ENCODE results near the gene HHLA2. TPM values are rescaled to one million over a fixed set of nuclear protein-coding genes. Genes with fewer than 3 reads are reported as not detected.

HHLA2 gene
- polyA plus RNA-seq, 1 donor (not counting 4 experiments of a cell fraction or from before 2014, with no cell fraction given) = not detected

GRCh38 chr3:108342837-108343486, 46.6 kb downstream of the HHLA2 start:
- Histone ChIP-seq H3K9me1 (ENCODE audit: control insufficient read depth, extremely low read depth, insufficient read depth, low read length) (no peaks in the 10 kb centered on the region), H3K27ac (ENCODE audit: control insufficient read depth, insufficient read depth, low read length) (no peak overlapping the region), H3K36me3 (ENCODE audit: control insufficient read depth in 2 of 2, extremely low read depth in 1 of 2, insufficient read depth in 2 of 2, low read length in 2 of 2) (no peaks in the 10 kb centered on the region), H3K9ac (ENCODE audit: control insufficient read depth, extremely low read depth, insufficient read depth, low read length) (no peak overlapping the region), H2AFZ (ENCODE audit: control insufficient read depth, low read length) (no peak overlapping the region), H3K27me3 (ENCODE audit: control insufficient read depth, extremely low read depth, insufficient read depth, low read length) (no peaks in the 10 kb centered on the region), H3K4me3 (ENCODE audit: control insufficient read depth in 2 of 3, extremely low read depth in 1 of 3, insufficient read depth in 2 of 3, low read depth in 1 of 3, low read length in 3 of 3) (no peak overlapping the region), H3K4me1 (ENCODE audit: control insufficient read depth, extremely low read depth, insufficient read depth, low read length) (no peaks in the 10 kb centered on the region), H3K4me2 (ENCODE audit: control insufficient read depth, extremely low read depth, insufficient read depth, low read depth, low read length) (no peak overlapping the region), H4K20me1 (ENCODE audit: control insufficient read depth, extremely low read depth, insufficient read depth, low read length) (no peaks in the 10 kb centered on the region), H3K9me3 (ENCODE audit: control insufficient read depth, low read depth, low read length) (no peaks in the 10 kb centered on the region), H3K79me2 (ENCODE audit: control insufficient read depth, insufficient read depth, low read length) (no peaks in the 10 kb centered on the region)
- dilution Hi-C loops (cut with MboI; ENCODE audit: extremely low pct_ligation_motif_present, low sequenced_read_pairs) = no loop called here
- no peak for TF ChIP-seq EZH2 (IDR thresholded peaks at IDR 0.05; ENCODE audit: low read length)
- TF ChIP-seq, protein P1, sequence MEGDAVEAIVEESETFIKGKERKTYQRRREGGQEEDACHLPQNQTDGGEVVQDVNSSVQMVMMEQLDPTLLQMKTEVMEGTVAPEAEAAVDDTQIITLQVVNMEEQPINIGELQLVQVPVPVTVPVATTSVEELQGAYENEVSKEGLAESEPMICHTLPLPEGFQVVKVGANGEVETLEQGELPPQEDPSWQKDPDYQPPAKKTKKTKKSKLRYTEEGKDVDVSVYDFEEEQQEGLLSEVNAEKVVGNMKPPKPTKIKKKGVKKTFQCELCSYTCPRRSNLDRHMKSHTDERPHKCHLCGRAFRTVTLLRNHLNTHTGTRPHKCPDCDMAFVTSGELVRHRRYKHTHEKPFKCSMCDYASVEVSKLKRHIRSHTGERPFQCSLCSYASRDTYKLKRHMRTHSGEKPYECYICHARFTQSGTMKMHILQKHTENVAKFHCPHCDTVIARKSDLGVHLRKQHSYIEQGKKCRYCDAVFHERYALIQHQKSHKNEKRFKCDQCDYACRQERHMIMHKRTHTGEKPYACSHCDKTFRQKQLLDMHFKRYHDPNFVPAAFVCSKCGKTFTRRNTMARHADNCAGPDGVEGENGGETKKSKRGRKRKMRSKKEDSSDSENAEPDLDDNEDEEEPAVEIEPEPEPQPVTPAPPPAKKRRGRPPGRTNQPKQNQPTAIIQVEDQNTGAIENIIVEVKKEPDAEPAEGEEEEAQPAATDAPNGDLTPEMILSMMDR (optimal IDR thresholded peaks at IDR 0.05 in 1 of 3, IDR thresholded peaks at IDR 0.05 in 1 of 3, conservative IDR thresholded peaks at IDR 0.05 in 1 of 3; ENCODE audit: extremely low read depth in 1 of 3, insufficient read depth in 2 of 3, low read length in 3 of 3) = no peak
- DNase-seq (ENCODE audit: low read depth, low spot score) (no peak), FAIRE-seq (no peak)

GRCh38 chr3:108343491-108343890, 47.1 kb downstream of the HHLA2 start:
- dilution Hi-C loops (cut with MboI; ENCODE audit: extremely low pct_ligation_motif_present, low sequenced_read_pairs) = no loop called here
- Histone ChIP-seq H3K9me1 (ENCODE audit: control insufficient read depth, extremely low read depth, insufficient read depth, low read length) (no peaks in the 10 kb centered on the region), H3K4me1 (ENCODE audit: control insufficient read depth, extremely low read depth, insufficient read depth, low read length) (no peaks in the 10 kb centered on the region), H3K4me3 (ENCODE audit: control insufficient read depth in 2 of 3, extremely low read depth in 1 of 3, insufficient read depth in 2 of 3, low read depth in 1 of 3, low read length in 3 of 3) (no peak overlapping the region), H3K79me2 (ENCODE audit: control insufficient read depth, insufficient read depth, low read length) (no peaks in the 10 kb centered on the region), H3K36me3 (ENCODE audit: control insufficient read depth in 2 of 2, extremely low read depth in 1 of 2, insufficient read depth in 2 of 2, low read length in 2 of 2) (no peaks in the 10 kb centered on the region), H3K27me3 (ENCODE audit: control insufficient read depth, extremely low read depth, insufficient read depth, low read length) (no peaks in the 10 kb centered on the region), H4K20me1 (ENCODE audit: control insufficient read depth, extremely low read depth, insufficient read depth, low read length) (no peaks in the 10 kb centered on the region), H3K9me3 (ENCODE audit: control insufficient read depth, low read depth, low read length) (no peaks in the 10 kb centered on the region), H3K9ac (ENCODE audit: control insufficient read depth, extremely low read depth, insufficient read depth, low read length) (no peak overlapping the region), H2AFZ (ENCODE audit: control insufficient read depth, low read length) (no peak overlapping the region), H3K27ac (ENCODE audit: control insufficient read depth, insufficient read depth, low read length) (no peak overlapping the region), H3K4me2 (ENCODE audit: control insufficient read depth, extremely low read depth, insufficient read depth, low read depth, low read length) (no peak overlapping the region)
- TF ChIP-seq, protein P1 (optimal IDR thresholded peaks at IDR 0.05 in 1 of 3, IDR thresholded peaks at IDR 0.05 in 1 of 3, conservative IDR thresholded peaks at IDR 0.05 in 1 of 3; ENCODE audit: extremely low read depth in 1 of 3, insufficient read depth in 2 of 3, low read length in 3 of 3) = no peak
- TF ChIP-seq EZH2 (IDR thresholded peaks at IDR 0.05; ENCODE audit: low read length) = no peak
- FAIRE-seq (no peak), DNase-seq (ENCODE audit: low read depth, low spot score) (no peak)

Measured in keratinocyte (primary cell).